H9 (cell line): ENCODE results near the gene NDUFS6. TPM values are rescaled to one million over a fixed set of nuclear protein-coding genes. Genes with fewer than 3 reads are reported as not detected.
A peak's percentile ranks its signal among the peaks of the same experiment; 100 is the strongest.

Source experiments
- DNase-seq: peaks from one replicate; pipeline ENCODE4 v3.0.0-alpha.2; 2017
- H2AFZ ChIP-seq: one replicate; pipeline ENCODE4 v1.6.1; 2013; ENCODE audit warnings: mild to moderate bottlenecking, low read length, control low read depth, moderate library complexity
- H2AK5ac ChIP-seq: 2 replicates; pipeline ENCODE4 v1.6.1; 2013; ENCODE audit warnings: low read length, control low read depth, mixed read lengths; ENCODE audit not compliant: insufficient read length
- H2BK120ac ChIP-seq: one replicate; pipeline ENCODE4 v1.6.1; 2013; ENCODE audit warnings: low read depth, mild to moderate bottlenecking, low read length, control low read depth, inconsistent platforms; ENCODE audit not compliant: poor library complexity, severe bottlenecking
- H2BK12ac ChIP-seq: 2 replicates; pipeline ENCODE4 v1.6.1; 2013; ENCODE audit warnings: low read length, control low read depth, mixed read lengths, low read depth; ENCODE audit not compliant: insufficient read length
- H2BK15ac ChIP-seq: 2 replicates; pipeline ENCODE4 v1.6.1; 2013; ENCODE audit warnings: low read depth, low read length, control low read depth
- H2BK20ac ChIP-seq: one replicate; pipeline ENCODE4 v1.6.1; 2013; ENCODE audit warnings: low read depth, mild to moderate bottlenecking, low read length, control low read depth, inconsistent platforms; ENCODE audit not compliant: poor library complexity, severe bottlenecking
- H2BK5ac ChIP-seq: 2 replicates; pipeline ENCODE4 v1.6.1; 2013; ENCODE audit warnings: low read length, control low read depth, mixed read lengths; ENCODE audit not compliant: insufficient read length
- H3K14ac ChIP-seq: 2 replicates; pipeline ENCODE4 v1.6.1; 2013; ENCODE audit warnings: low read length, control low read depth; ENCODE audit not compliant: insufficient read depth
- H3K18ac ChIP-seq: 2 replicates; pipeline ENCODE4 v1.6.1; 2013; ENCODE audit warnings: low read depth, mild to moderate bottlenecking, mixed read lengths, low read length, control low read depth; ENCODE audit not compliant: insufficient read length
- H3K23ac ChIP-seq: 2 replicates; pipeline ENCODE4 v1.6.1; 2013; ENCODE audit warnings: low read length, control low read depth, mixed read lengths, low read depth; ENCODE audit not compliant: insufficient read length
- H3K23me2 ChIP-seq: 2 replicates; pipeline ENCODE4 v1.6.1; 2013; ENCODE audit warnings: low read depth, mild to moderate bottlenecking, mixed read lengths, low read length, control low read depth; ENCODE audit not compliant: insufficient read length, poor library complexity, severe bottlenecking
- H3K27ac ChIP-seq: 2 replicates; pipeline ENCODE4 v1.5.1; 2013; ENCODE audit warnings: low read length, control low read depth, mixed read lengths, low read depth; ENCODE audit not compliant: insufficient read length
- H3K27me3 ChIP-seq: 2 replicates; pipeline ENCODE4 v1.6.1; 2013; ENCODE audit warnings: low read length, control low read depth, inconsistent platforms; ENCODE audit not compliant: insufficient read depth
- H3K4ac ChIP-seq: 2 replicates; pipeline ENCODE4 v1.6.1; 2013; ENCODE audit warnings: low read depth, mild to moderate bottlenecking, control low read depth, inconsistent platforms, low read length, moderate library complexity
- H3K4me1 ChIP-seq: 2 replicates; pipeline ENCODE4 v1.6.1; 2013; ENCODE audit warnings: low read length, control low read depth, inconsistent platforms; ENCODE audit not compliant: insufficient read depth
- H3K4me2 ChIP-seq: 2 replicates; pipeline ENCODE4 v1.6.1; 2013; ENCODE audit warnings: low read length, control low read depth, mixed read lengths; ENCODE audit not compliant: insufficient read length, insufficient read depth
- H3K56ac ChIP-seq: 2 replicates; pipeline ENCODE4 v1.6.1; 2013; ENCODE audit warnings: low read depth, mild to moderate bottlenecking, mixed read lengths, low read length, control low read depth; ENCODE audit not compliant: insufficient read length
- H3K79me1 ChIP-seq: 2 replicates; pipeline ENCODE4 v1.6.1; 2013; ENCODE audit warnings: low read depth, mild to moderate bottlenecking, moderate library complexity, low read length, control low read depth, inconsistent platforms; ENCODE audit not compliant: insufficient read depth, poor library complexity, severe bottlenecking
- H3K79me2 ChIP-seq: 2 replicates; pipeline ENCODE4 v1.6.1; 2013; ENCODE audit warnings: low read length, control low read depth, inconsistent platforms; ENCODE audit not compliant: insufficient read depth
- H3K9ac ChIP-seq: 2 replicates; pipeline ENCODE4 v1.6.1; 2013; ENCODE audit warnings: low read length, control low read depth, mixed read lengths; ENCODE audit not compliant: insufficient read length; ENCODE audit errors: extremely low read depth
- H3K9me3 ChIP-seq: one replicate; pipeline ENCODE4 v1.6.1; 2013; ENCODE audit warnings: low read depth, low read length, inconsistent platforms; ENCODE audit not compliant: control insufficient read depth
- H3T11ph ChIP-seq: one replicate; pipeline ENCODE4 v1.6.1; 2013; ENCODE audit warnings: mild to moderate bottlenecking, low read length, control low read depth, inconsistent platforms
- H4K20me1 ChIP-seq: one replicate; pipeline ENCODE4 v1.6.1; 2013; ENCODE audit not compliant: control insufficient read depth, insufficient read length, insufficient read depth
- H4K5ac ChIP-seq: 2 replicates; pipeline ENCODE4 v1.6.1; 2013; ENCODE audit warnings: low read depth, mild to moderate bottlenecking, mixed read lengths, low read length, control low read depth; ENCODE audit not compliant: insufficient read length
- H4K8ac ChIP-seq: replicated peaks from 2 replicates; pipeline ENCODE4 v1.6.1; 2013; ENCODE audit warnings: low read length, control low read depth, mixed read lengths, low read depth; ENCODE audit not compliant: insufficient read length
- H4K91ac ChIP-seq: 2 replicates; pipeline ENCODE4 v1.6.1; 2013; ENCODE audit warnings: low read depth, mild to moderate bottlenecking, moderate library complexity, mixed read lengths, low read length, control low read depth; ENCODE audit not compliant: insufficient read length
- H3K27ac Mint-ChIP-seq, 3 experiments: 2 replicates in 2 of 3; 3 replicates in 1 of 3; pipeline ENCODE4 v1.8.0; 2020 to 2021; ENCODE audit warnings: mixed read lengths in 3 of 3, mild to moderate bottlenecking in 1 of 3, moderate library complexity in 1 of 3
- H3K27me3 Mint-ChIP-seq: 2 replicates; pipeline ENCODE4 v1.8.0; 2021; ENCODE audit warnings: low read depth, mild to moderate bottlenecking, moderate library complexity, mixed read lengths
- H3K36me3 Mint-ChIP-seq, 3 experiments: 2 replicates in 2 of 3; 3 replicates in 1 of 3; pipeline ENCODE4 v1.8.0; 2020 to 2021; ENCODE audit warnings: low read depth in 3 of 3, mixed read lengths in 3 of 3; ENCODE audit not compliant: insufficient read depth in 1 of 3
- H3K4me1 Mint-ChIP-seq, 2 experiments: 2 replicates each; pipeline ENCODE4 v1.8.0; 2020; ENCODE audit warnings: mixed read lengths in 2 of 2
- H3K4me3 Mint-ChIP-seq, 2 experiments: 2 replicates in 1 of 2; 3 replicates in 1 of 2; pipeline ENCODE4 v1.8.0; 2020 to 2021; ENCODE audit warnings: mild to moderate bottlenecking in 2 of 2, mixed read lengths in 2 of 2, moderate library complexity in 1 of 2
- H3K9me3 Mint-ChIP-seq, 2 experiments: 2 replicates in 1 of 2; 3 replicates in 1 of 2; pipeline ENCODE4 v1.8.0; 2020; ENCODE audit warnings: mild to moderate bottlenecking in 2 of 2, mixed read lengths in 2 of 2, moderate library complexity in 1 of 2
- WGBS: extraction: QIAGEN DNeasy Blood & Tissue Kit; methylation state at CpG from one replicate; pipeline ENCODE4 v1.1.7; 2013; ENCODE audit warnings: missing lambda C conversion rate, low lambda C conversion rate, mixed read lengths; ENCODE audit not compliant: insufficient read length; ENCODE audit errors: extremely low coverage; 5-methylcytosine and 5-hydroxymethylcytosine counted together
- total RNA-seq: library from RNA; stranded (reverse); gene quantifications from 2 replicates; pipeline ENCODE4 v1.2.1, GENCODE V29; 2021
- TF ChIP-seq, protein P1 (sequence below): fragments of 200-600 bp; sonication (generic); conservative IDR thresholded peaks from 3 replicates; pipeline ENCODE4 v1.8.0; 2021; ENCODE audit warnings: antibody characterized with exemption, mild to moderate bottlenecking

The NDUFS6 gene
- total RNA-seq, 1 experiment from 2014 or later, result 62.5 TPM

DNA sequence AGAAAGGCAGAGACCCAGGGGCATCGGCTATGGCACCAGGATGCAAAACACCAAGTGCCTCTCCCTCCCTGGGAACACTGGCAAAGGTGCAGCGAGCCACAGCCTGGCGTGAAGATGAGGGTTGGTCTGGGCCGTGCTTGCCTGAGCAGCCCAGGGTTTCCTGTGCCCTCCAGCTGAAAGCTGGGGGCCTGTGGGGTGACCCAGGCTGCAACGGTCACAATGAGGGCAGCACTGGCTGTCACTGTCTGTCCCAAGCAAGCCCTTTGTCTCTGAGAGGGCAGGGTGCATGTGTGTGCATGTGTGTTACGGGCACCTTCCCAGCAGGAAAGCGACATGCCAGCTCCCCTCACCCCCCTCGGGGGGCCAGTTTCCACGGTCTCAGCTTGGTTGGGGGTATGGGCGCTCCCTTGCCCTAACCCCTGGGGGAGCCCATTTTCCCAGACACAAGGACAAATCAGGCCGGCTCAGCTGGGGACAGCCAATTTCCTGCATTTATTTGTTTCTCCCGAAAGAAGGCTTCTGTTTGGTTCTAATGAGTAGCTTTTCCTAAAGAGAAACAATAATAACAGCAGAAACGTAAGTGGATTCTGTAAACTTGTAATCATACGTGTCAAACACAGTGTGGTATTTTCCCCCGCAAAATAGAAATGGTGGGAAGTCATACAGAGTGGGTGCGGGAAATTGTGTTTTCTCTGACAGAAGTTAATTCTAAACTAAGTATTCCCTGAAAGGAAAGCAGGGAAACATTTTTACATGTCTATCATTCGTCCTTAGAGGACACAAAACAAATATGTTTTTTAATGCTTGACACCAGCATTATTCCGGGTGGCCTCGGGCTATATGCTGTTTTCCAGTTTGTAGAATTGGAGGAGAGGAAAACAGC is 22.8 kb upstream of the NDUFS6 start:
- Histone ChIP-seq H3K4me1 (no peaks in the 10 kb centered on the region), H3T11ph (no peak overlapping the region), H2BK120ac (no peak overlapping the region), H3K18ac (no peak overlapping the region), H2BK20ac (no peak overlapping the region), H4K91ac (no peak overlapping the region), H3K4ac (no peak overlapping the region), H3K9ac (no peak overlapping the region), H2AFZ (no peak overlapping the region), H3K27ac (no peak overlapping the region), H4K20me1 (no peaks in the 10 kb centered on the region), H3K14ac (no peak overlapping the region), H3K23me2 (no peaks in the 10 kb centered on the region), H3K79me1 (no peaks in the 10 kb centered on the region), H4K8ac (no peak overlapping the region), H3K23ac (no peak overlapping the region), H3K79me2 (no peaks in the 10 kb centered on the region), H2BK12ac (no peak overlapping the region), H4K5ac (no peak overlapping the region), H3K56ac (no peak overlapping the region), H3K27me3 (no peaks in the 10 kb centered on the region), H3K9me3 (no peaks in the 10 kb centered on the region), H2BK15ac (no peak overlapping the region), H3K4me2 (no peak overlapping the region), H2AK5ac (no peak overlapping the region), H2BK5ac (no peak overlapping the region)
- TF ChIP-seq, protein P1, sequence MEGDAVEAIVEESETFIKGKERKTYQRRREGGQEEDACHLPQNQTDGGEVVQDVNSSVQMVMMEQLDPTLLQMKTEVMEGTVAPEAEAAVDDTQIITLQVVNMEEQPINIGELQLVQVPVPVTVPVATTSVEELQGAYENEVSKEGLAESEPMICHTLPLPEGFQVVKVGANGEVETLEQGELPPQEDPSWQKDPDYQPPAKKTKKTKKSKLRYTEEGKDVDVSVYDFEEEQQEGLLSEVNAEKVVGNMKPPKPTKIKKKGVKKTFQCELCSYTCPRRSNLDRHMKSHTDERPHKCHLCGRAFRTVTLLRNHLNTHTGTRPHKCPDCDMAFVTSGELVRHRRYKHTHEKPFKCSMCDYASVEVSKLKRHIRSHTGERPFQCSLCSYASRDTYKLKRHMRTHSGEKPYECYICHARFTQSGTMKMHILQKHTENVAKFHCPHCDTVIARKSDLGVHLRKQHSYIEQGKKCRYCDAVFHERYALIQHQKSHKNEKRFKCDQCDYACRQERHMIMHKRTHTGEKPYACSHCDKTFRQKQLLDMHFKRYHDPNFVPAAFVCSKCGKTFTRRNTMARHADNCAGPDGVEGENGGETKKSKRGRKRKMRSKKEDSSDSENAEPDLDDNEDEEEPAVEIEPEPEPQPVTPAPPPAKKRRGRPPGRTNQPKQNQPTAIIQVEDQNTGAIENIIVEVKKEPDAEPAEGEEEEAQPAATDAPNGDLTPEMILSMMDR, result no peak
- Mint-ChIP-seq H3K27me3 (peaks cover 2% of the 10 kb centered on the region; the same call in 1 of the 2 replicates), H3K4me1 (no peaks in the 10 kb centered on the region), H3K4me3 (no peak overlapping the region), H3K36me3 (no peaks in the 10 kb centered on the region; a peak in 1 of 7 replicates), H3K9me3 (peaks cover 9 to 11% of the 10 kb centered on the region in 2 experiments; a peak in 4 of 5 replicates), H3K27ac (peak overlapping the region in 1 of 3 experiments; percentile 20; a peak in 1 of 7 replicates)
- no CpG with 5 or more reads among the region's 19 CpGs for WGBS
- DNase-seq, result no peak
